Measurements from ENCODE around the gene JAK2. TPM values are rescaled to one million over a fixed set of nuclear protein-coding genes. Genes with fewer than 3 reads are reported as not detected.

The JAK2 gene
- polyA plus RNA-seq, 1 donor (not counting 4 experiments of a cell fraction or from before 2014, with no cell fraction given): 5.4 TPM

DNA sequence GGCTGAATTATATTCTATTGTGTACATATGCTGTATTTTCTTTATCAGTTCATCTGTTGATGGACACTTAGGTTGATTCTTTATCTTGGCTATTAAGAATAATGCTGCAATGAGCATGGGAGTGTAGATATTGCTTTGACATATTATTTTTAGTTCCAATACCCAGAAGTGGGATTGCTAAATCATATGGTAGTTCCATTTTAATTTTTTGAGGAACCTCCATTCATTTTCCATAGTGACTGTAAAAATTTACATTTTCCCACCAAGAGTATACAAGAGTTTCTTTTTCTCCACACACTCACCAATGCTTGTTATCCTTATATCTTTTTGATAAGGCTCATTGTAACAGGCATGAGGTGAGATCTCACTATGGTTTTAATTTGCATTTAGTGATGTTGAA is 19.4 kb downstream of the JAK2 start:
- no peaks in the 10 kb centered on the region for H3K9me3 ChIP-seq (ENCODE audit: control insufficient read depth, low read depth, low read length)
- no peaks in the 10 kb centered on the region for H3K4me1 ChIP-seq (ENCODE audit: control insufficient read depth, extremely low read depth, insufficient read depth, low read length)
- no peaks in the 10 kb centered on the region for H3K36me3 ChIP-seq (ENCODE audit: control insufficient read depth in 2 of 2, extremely low read depth in 1 of 2, insufficient read depth in 2 of 2, low read length in 2 of 2)
- H3K4me2 ChIP-seq (ENCODE audit: control insufficient read depth, extremely low read depth, insufficient read depth, low read depth, low read length): no peak overlapping the region
- no peaks in the 10 kb centered on the region for H3K27me3 ChIP-seq (ENCODE audit: control insufficient read depth, extremely low read depth, insufficient read depth, low read length)
- no peak overlapping the region for H3K9ac ChIP-seq (ENCODE audit: control insufficient read depth, extremely low read depth, insufficient read depth, low read length)
- no peak overlapping the region for H3K4me3 ChIP-seq (ENCODE audit: control insufficient read depth in 2 of 3, extremely low read depth in 1 of 3, insufficient read depth in 2 of 3, low read depth in 1 of 3, low read length in 3 of 3)
- FAIRE-seq: no peak
- no peak for DNase-seq (ENCODE audit: low read depth, low spot score)
- H4K20me1 ChIP-seq (ENCODE audit: control insufficient read depth, extremely low read depth, insufficient read depth, low read length): no peaks in the 10 kb centered on the region
- H3K9me1 ChIP-seq (ENCODE audit: control insufficient read depth, extremely low read depth, insufficient read depth, low read length): no peaks in the 10 kb centered on the region
- dilution Hi-C loops (cut with MboI; ENCODE audit: extremely low pct_ligation_motif_present, low sequenced_read_pairs): no loop called here
- H3K79me2 ChIP-seq (ENCODE audit: control insufficient read depth, insufficient read depth, low read length): peaks cover 2% of the 10 kb centered on the region
- no peak overlapping the region for H2AFZ ChIP-seq (ENCODE audit: control insufficient read depth, low read length)
- TF ChIP-seq EZH2 (IDR thresholded peaks at IDR 0.05; ENCODE audit: low read length) (no peak), CTCF (optimal IDR thresholded peaks at IDR 0.05 in 1 of 3, IDR thresholded peaks at IDR 0.05 in 1 of 3, conservative IDR thresholded peaks at IDR 0.05 in 1 of 3; ENCODE audit: extremely low read depth in 1 of 3, insufficient read depth in 2 of 3, low read length in 3 of 3) (no peak)
- no peak overlapping the region for H3K27ac ChIP-seq (ENCODE audit: control insufficient read depth, insufficient read depth, low read length)

GRCh38 chr9:5008202-5008601 is 23.1 kb downstream of the JAK2 start:
- Histone ChIP-seq H3K4me3 (ENCODE audit: control insufficient read depth in 2 of 3, extremely low read depth in 1 of 3, insufficient read depth in 2 of 3, low read depth in 1 of 3, low read length in 3 of 3) (no peak overlapping the region), H3K9me1 (ENCODE audit: control insufficient read depth, extremely low read depth, insufficient read depth, low read length) (no peaks in the 10 kb centered on the region), H3K4me2 (ENCODE audit: control insufficient read depth, extremely low read depth, insufficient read depth, low read depth, low read length) (no peak overlapping the region), H3K79me2 (ENCODE audit: control insufficient read depth, insufficient read depth, low read length) (peaks cover 2% of the 10 kb centered on the region), H2AFZ (ENCODE audit: control insufficient read depth, low read length) (no peak overlapping the region), H3K4me1 (ENCODE audit: control insufficient read depth, extremely low read depth, insufficient read depth, low read length) (no peaks in the 10 kb centered on the region), H3K27ac (ENCODE audit: control insufficient read depth, insufficient read depth, low read length) (no peak overlapping the region), H3K36me3 (ENCODE audit: control insufficient read depth in 2 of 2, extremely low read depth in 1 of 2, insufficient read depth in 2 of 2, low read length in 2 of 2) (no peaks in the 10 kb centered on the region), H4K20me1 (ENCODE audit: control insufficient read depth, extremely low read depth, insufficient read depth, low read length) (no peaks in the 10 kb centered on the region), H3K27me3 (ENCODE audit: control insufficient read depth, extremely low read depth, insufficient read depth, low read length) (no peaks in the 10 kb centered on the region), H3K9ac (ENCODE audit: control insufficient read depth, extremely low read depth, insufficient read depth, low read length) (no peak overlapping the region), H3K9me3 (ENCODE audit: control insufficient read depth, low read depth, low read length) (no peaks in the 10 kb centered on the region)
- FAIRE-seq (no peak), DNase-seq (ENCODE audit: low read depth, low spot score) (no peak)
- dilution Hi-C loops (cut with MboI; ENCODE audit: extremely low pct_ligation_motif_present, low sequenced_read_pairs): no loop called here
- TF ChIP-seq EZH2 (IDR thresholded peaks at IDR 0.05; ENCODE audit: low read length) (no peak), CTCF (optimal IDR thresholded peaks at IDR 0.05 in 1 of 3, IDR thresholded peaks at IDR 0.05 in 1 of 3, conservative IDR thresholded peaks at IDR 0.05 in 1 of 3; ENCODE audit: extremely low read depth in 1 of 3, insufficient read depth in 2 of 3, low read length in 3 of 3) (no peak)

Measured in keratinocyte (primary cell).